ENCODE results near the gene SRRM3. TPM values are rescaled to one million over a fixed set of nuclear protein-coding genes. Genes with fewer than 3 reads are reported as not detected.
"Not testable (repeated sequence)": the region's sequence is repeated elsewhere in the genome, so short reads cannot be mapped to it uniquely, and the experiment has no call there.

SRRM3 gene
- total RNA-seq, 1 donor from 2014 or later: 1.1 TPM

- Histone ChIP-seq H3K27ac (no peak overlapping the region), H3K36me3 (no peaks in the 10 kb centered on the region), H3K27me3 (peaks cover 34% of the 10 kb centered on the region), H3K4me3 (no peak overlapping the region), H3K9me3 (no peaks in the 10 kb centered on the region), H3K4me1 (peaks cover 7% of the 10 kb centered on the region)
- DNase-seq (no peak), ATAC-seq (no peak)
- intact Hi-C loops (cut with DNase I): no loop called here
- TF ChIP-seq CTCF (IDR thresholded peaks at IDR 0.05): no peak
Measured at GRCh38 chr7:76236224-76236623, 34.5 kb downstream of the SRRM3 start.

- Histone ChIP-seq H3K9me3 (no peaks in the 10 kb centered on the region), H3K27me3 (peaks cover 18% of the 10 kb centered on the region), H3K4me3 (no peak overlapping the region), H3K4me1 (peaks cover 7% of the 10 kb centered on the region), H3K27ac (no peak overlapping the region), H3K36me3 (no peaks in the 10 kb centered on the region)
- TF ChIP-seq CTCF (IDR thresholded peaks at IDR 0.05): no peak
- intact Hi-C loops (cut with DNase I): no loop called here
- no peak for DNase-seq
- ATAC-seq: no peak
Measured at GRCh38 chr7:76238326-76238725, 36.6 kb downstream of the SRRM3 start.

DNA sequence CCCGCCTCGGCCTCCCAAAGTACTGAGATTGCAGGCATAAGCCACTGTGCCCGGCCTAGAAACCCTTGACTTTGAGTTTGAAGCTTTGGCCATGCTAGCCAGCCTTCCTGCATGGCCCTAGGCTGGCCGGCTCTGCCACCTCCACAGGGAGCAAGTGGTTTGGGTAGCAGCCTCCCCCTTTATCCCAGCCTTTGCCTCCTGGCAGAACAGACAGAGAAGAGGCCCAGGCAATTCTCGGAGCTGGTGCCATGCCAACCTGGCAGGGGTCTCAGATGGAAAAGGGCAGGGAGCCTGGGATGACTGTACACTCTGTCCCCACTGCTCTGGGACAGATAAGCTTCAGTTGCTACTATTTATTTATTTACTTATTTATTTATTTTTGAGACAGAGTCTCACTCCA is 39.4 kb downstream of the SRRM3 start:
- DNase-seq (no peak), ATAC-seq (no peak)
- H3K4me1 ChIP-seq: no peaks in the 10 kb centered on the region
- H3K4me3 ChIP-seq: no peak overlapping the region
- peaks cover 5% of the 10 kb centered on the region for H3K27me3 ChIP-seq
- H3K9me3 ChIP-seq: no peaks in the 10 kb centered on the region
- no peak overlapping the region for H3K27ac ChIP-seq
- H3K36me3 ChIP-seq: no peaks in the 10 kb centered on the region
- no peak for TF ChIP-seq CTCF (IDR thresholded peaks at IDR 0.05)
- intact Hi-C loops (cut with DNase I): no loop called here

- intact Hi-C loops (cut with DNase I); H3K9me3 ChIP-seq; H3K27ac ChIP-seq; H3K36me3 ChIP-seq; H3K27me3 ChIP-seq; H3K4me3 ChIP-seq; H3K4me1 ChIP-seq; DNase-seq; ATAC-seq: not testable (repeated sequence)
Measured at GRCh38 chr7:76242517-76243063, 40.9 kb downstream of the SRRM3 start.

GRCh38 chr7:76244781-76245391 is 43.2 kb downstream of the SRRM3 start:
- ATAC-seq (no peak), DNase-seq (no peak)
- Histone ChIP-seq H3K27ac (no peak overlapping the region), H3K9me3 (no peaks in the 10 kb centered on the region), H3K36me3 (no peaks in the 10 kb centered on the region), H3K4me3 (no peak overlapping the region), H3K27me3 (no peaks in the 10 kb centered on the region), H3K4me1 (no peaks in the 10 kb centered on the region)
- intact Hi-C loops (cut with DNase I): no loop called here
- TF ChIP-seq CTCF (IDR thresholded peaks at IDR 0.05): no peak

DNA sequence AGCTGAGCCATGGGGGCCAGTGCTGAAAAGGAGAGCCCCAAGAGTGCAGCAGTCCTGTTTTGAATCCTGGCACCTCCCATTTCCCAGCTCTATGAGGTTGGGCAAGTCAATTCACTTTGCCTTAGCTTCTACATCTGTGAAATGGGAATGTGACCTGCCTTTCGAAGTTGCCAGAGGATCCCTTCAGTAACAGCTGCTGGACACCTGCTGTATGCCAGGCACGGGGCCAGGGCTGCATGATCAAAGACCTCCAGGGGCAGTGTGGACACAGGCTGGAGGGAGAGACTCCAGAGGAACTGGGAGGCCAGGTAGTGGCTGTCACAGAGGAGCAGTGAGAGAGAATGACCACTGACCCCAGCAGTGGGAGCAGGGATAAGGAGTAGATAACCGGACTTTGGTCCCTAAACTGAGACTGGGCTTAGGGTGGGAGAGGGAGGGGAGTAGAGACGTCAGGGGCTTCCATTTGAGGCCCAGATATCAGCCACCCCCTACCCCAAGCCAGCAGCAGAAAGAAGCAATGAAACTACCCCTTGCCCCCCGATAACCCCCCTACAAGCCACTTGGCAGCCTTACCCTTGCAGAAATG is 45.2 kb downstream of the SRRM3 start:
- no peak for DNase-seq
- no peak for ATAC-seq
- intact Hi-C loops (cut with DNase I): no loop called here

More for the DNA sequence above, 45.2 kb downstream of the SRRM3 start:
- H3K27me3 ChIP-seq: no peaks in the 10 kb centered on the region
- no peaks in the 10 kb centered on the region for H3K4me1 ChIP-seq
- no peaks in the 10 kb centered on the region for H3K36me3 ChIP-seq
- no peaks in the 10 kb centered on the region for H3K9me3 ChIP-seq
- no peak for TF ChIP-seq CTCF (IDR thresholded peaks at IDR 0.05)
- no peak overlapping the region for H3K4me3 ChIP-seq
- H3K27ac ChIP-seq: no peak overlapping the region
